ENCODE measurements around the gene CAPSL. TPM values are rescaled to one million over a fixed set of nuclear protein-coding genes. Genes with fewer than 3 reads are reported as not detected.

CAPSL gene
- total and polyA plus RNA-seq, 3 donors from 2014 or later: 3.5 to 28.5 (median 4.5) TPM

DNA sequence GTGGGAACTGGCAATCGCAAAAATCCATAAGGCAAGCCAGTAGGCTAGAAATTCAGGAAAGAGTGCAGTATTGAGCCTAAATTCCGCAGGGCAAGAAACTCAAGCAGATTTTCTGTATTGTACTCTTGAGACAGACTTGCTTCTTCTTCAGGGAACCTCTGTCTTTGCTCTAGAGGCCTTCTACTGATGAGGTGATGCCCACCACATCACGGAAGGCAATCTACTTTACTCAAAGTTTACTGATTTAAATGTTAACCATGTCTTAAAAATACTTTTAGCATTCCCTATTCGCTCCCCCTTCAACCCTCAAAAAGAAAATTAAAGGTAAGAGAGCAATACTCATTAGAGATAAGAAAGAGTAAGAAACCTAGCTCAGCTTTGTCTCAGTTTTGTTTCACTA is 70.4 kb downstream of the CAPSL start:
- no peak for DNase-seq
- TF ChIP-seq POLR2A (IDR thresholded peaks at IDR 0.05): no peak
- TF ChIP-seq, protein P1, sequence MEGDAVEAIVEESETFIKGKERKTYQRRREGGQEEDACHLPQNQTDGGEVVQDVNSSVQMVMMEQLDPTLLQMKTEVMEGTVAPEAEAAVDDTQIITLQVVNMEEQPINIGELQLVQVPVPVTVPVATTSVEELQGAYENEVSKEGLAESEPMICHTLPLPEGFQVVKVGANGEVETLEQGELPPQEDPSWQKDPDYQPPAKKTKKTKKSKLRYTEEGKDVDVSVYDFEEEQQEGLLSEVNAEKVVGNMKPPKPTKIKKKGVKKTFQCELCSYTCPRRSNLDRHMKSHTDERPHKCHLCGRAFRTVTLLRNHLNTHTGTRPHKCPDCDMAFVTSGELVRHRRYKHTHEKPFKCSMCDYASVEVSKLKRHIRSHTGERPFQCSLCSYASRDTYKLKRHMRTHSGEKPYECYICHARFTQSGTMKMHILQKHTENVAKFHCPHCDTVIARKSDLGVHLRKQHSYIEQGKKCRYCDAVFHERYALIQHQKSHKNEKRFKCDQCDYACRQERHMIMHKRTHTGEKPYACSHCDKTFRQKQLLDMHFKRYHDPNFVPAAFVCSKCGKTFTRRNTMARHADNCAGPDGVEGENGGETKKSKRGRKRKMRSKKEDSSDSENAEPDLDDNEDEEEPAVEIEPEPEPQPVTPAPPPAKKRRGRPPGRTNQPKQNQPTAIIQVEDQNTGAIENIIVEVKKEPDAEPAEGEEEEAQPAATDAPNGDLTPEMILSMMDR (IDR thresholded peaks at IDR 0.05): no peak
- no peaks in the 10 kb centered on the region for H3K36me3 ChIP-seq (ENCODE audit: low read depth, missing control alignments)
- intact Hi-C loops (cut with DNase I; ENCODE audit: low total_unique reads): no loop called here
- H3K27ac ChIP-seq: no peak overlapping the region
- H3K4me1 ChIP-seq: no peaks in the 10 kb centered on the region
- 87 to 93% methylated on average over 4 of the region's 4 CpGs for WGBS, 2 donors
- no peaks in the 10 kb centered on the region for H3K27me3 ChIP-seq
- H3K4me3 ChIP-seq: no peak overlapping the region
- no peaks in the 10 kb centered on the region for H3K9me3 ChIP-seq

DNA sequence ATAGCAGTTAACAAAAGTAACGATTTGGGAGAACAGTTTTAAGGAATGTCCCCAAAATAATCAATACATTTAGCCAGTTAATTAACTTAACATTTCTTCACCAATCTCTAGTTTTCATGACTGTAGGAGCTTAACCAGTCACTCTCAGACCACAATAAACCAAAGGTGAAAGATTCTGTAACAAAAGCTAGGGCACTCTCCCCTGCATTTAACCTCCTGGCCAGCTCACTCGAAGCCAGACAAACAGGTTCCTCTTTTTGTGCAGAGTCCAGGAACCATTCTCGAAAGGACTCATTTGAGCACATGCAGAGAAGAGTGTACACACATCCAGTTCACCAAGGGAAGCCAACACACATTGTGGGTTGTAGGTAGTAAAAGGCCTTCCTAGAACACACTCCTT is 75.3 kb downstream of the CAPSL start:
- no peak for TF ChIP-seq POLR2A (IDR thresholded peaks at IDR 0.05)
- TF ChIP-seq, protein P1 (IDR thresholded peaks at IDR 0.05): no peak
- 84 to 85% methylated on average over 3 of the region's 3 CpGs for WGBS, 2 donors
- intact Hi-C loops (cut with DNase I; ENCODE audit: low total_unique reads): no loop called here
- H3K9me3 ChIP-seq: no peaks in the 10 kb centered on the region
- H3K4me3 ChIP-seq: no peak overlapping the region
- no peaks in the 10 kb centered on the region for H3K36me3 ChIP-seq (ENCODE audit: low read depth, missing control alignments)
- no peaks in the 10 kb centered on the region for H3K27me3 ChIP-seq
- no peak overlapping the region for H3K27ac ChIP-seq
- DNase-seq: no peak
- H3K4me1 ChIP-seq: peaks cover 3% of the 10 kb centered on the region

DNA sequence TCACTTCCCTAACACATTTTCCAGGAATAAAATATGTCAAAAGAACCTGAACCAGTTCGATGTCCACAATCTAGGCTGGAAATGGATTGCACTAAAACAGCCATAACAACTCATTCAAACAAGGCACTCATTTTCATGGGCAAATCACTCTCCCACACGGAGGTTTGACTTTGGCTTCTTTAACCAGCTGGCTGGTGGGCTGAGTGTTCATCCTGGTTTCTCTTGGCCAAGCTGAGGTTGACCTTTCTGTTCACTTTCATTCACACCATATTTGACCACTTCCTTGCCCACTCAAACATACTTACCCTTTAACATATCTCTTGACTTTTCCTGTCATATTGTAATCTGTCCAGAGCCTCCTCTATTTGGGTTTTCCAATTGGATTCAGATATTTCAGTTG is 76.3 kb downstream of the CAPSL start:
- no peak for TF ChIP-seq POLR2A (IDR thresholded peaks at IDR 0.05)
- Histone ChIP-seq H3K27me3 (no peaks in the 10 kb centered on the region), H3K36me3 (ENCODE audit: low read depth, missing control alignments) (no peaks in the 10 kb centered on the region), H3K4me1 (peaks cover 3% of the 10 kb centered on the region), H3K9me3 (no peaks in the 10 kb centered on the region), H3K4me3 (no peak overlapping the region), H3K27ac (no peak overlapping the region)
- no peak for DNase-seq
- WGBS, 2 donors: 74 to 78% methylated on average over 2 of the region's 2 CpGs
- intact Hi-C loops (cut with DNase I; ENCODE audit: low total_unique reads): no loop called here

GRCh38 chr5:35861718-35862117 is 76.7 kb downstream of the CAPSL start:
- intact Hi-C loops (cut with DNase I; ENCODE audit: low total_unique reads): no loop called here

GRCh38 chr5:35860686-35861085 is 77.7 kb downstream of the CAPSL start:
- Histone ChIP-seq H3K4me3 (no peak overlapping the region), H3K9me3 (no peaks in the 10 kb centered on the region), H3K27ac (no peak overlapping the region), H3K27me3 (no peaks in the 10 kb centered on the region), H3K4me1 (peaks cover 11% of the 10 kb centered on the region), H3K36me3 (ENCODE audit: low read depth, missing control alignments) (no peaks in the 10 kb centered on the region)
- no peak for TF ChIP-seq POLR2A (IDR thresholded peaks at IDR 0.05)
- TF ChIP-seq, protein P1 (IDR thresholded peaks at IDR 0.05): no peak
- no peak for DNase-seq
- intact Hi-C loops (cut with DNase I; ENCODE audit: low total_unique reads): no loop called here
- WGBS, 2 donors: 83 to 85% methylated on average over 1 of the region's 1 CpG

More at GRCh38 chr5:35861718-35862117, 76.7 kb downstream of the CAPSL start:
- Histone ChIP-seq H3K27me3 (no peaks in the 10 kb centered on the region), H3K36me3 (ENCODE audit: low read depth, missing control alignments) (no peaks in the 10 kb centered on the region), H3K9me3 (no peaks in the 10 kb centered on the region), H3K27ac (no peak overlapping the region), H3K4me3 (no peak overlapping the region), H3K4me1 (peaks cover 6% of the 10 kb centered on the region)
- TF ChIP-seq, protein P1 (IDR thresholded peaks at IDR 0.05): no peak
- TF ChIP-seq POLR2A (IDR thresholded peaks at IDR 0.05): no peak
- 62 to 71% methylated on average over 1 of the region's 1 CpG for WGBS, 2 donors
- DNase-seq: no peak

All from testis (tissue), 3 donors.